ENCODE data around the gene GSK3B. TPM values are rescaled to one million over a fixed set of nuclear protein-coding genes. Genes with fewer than 3 reads are reported as not detected.

The GSK3B gene
- total RNA-seq, 4 donors from 2014 or later = 34.6 to 65.2 (median 42.6) TPM

- TF ChIP-seq CTCF (IDR thresholded peaks at IDR 0.05) = no peak
- TF ChIP-seq POLR2A (IDR thresholded peaks at IDR 0.05) = no peak
- H3K36me3 ChIP-seq = no peaks in the 10 kb centered on the region
- no peaks in the 10 kb centered on the region for H3K9me3 ChIP-seq
- H3K27me3 ChIP-seq = no peaks in the 10 kb centered on the region
- no peak for DNase-seq
- H3K4me3 ChIP-seq = no peak overlapping the region
- no peak overlapping the region for H3K27ac ChIP-seq
- H3K4me1 ChIP-seq = no peaks in the 10 kb centered on the region
These were observed 258.7 kb downstream of the GSK3B start for GRCh38 chr3:119835556-119835955.

- no peaks in the 10 kb centered on the region for H3K27me3 ChIP-seq
These were observed 259.4 kb downstream of the GSK3B start for GRCh38 chr3:119834754-119835370.

GRCh38 chr3:119831941-119832371, 262.3 kb downstream of the GSK3B start:
- H3K27me3 ChIP-seq = no peaks in the 10 kb centered on the region
- no peak overlapping the region for H3K4me3 ChIP-seq
- no peaks in the 10 kb centered on the region for H3K9me3 ChIP-seq
- H3K4me1 ChIP-seq = no peaks in the 10 kb centered on the region
- TF ChIP-seq POLR2A (IDR thresholded peaks at IDR 0.05) (no peak), CTCF (IDR thresholded peaks at IDR 0.05) (no peak)
- H3K36me3 ChIP-seq = no peaks in the 10 kb centered on the region
- no peak overlapping the region for H3K27ac ChIP-seq
- no peak for DNase-seq

More at GRCh38 chr3:119834754-119835370, 259.4 kb downstream of the GSK3B start:
- no peak for DNase-seq
- TF ChIP-seq POLR2A (IDR thresholded peaks at IDR 0.05) (no peak), CTCF (IDR thresholded peaks at IDR 0.05) (no peak)
- Histone ChIP-seq H3K36me3 (no peaks in the 10 kb centered on the region), H3K4me1 (no peaks in the 10 kb centered on the region), H3K9me3 (no peaks in the 10 kb centered on the region), H3K27ac (no peak overlapping the region), H3K4me3 (no peak overlapping the region)

GRCh38 chr3:119831022-119831421, 263.2 kb downstream of the GSK3B start:
- TF ChIP-seq CTCF (IDR thresholded peaks at IDR 0.05) (peak in 3 of 6 experiments; percentile 15 to 25 (median 22)), POLR2A (IDR thresholded peaks at IDR 0.05) (no peak)
- Histone ChIP-seq H3K36me3 (peaks cover 0 to 5% (median 0%) of the 10 kb centered on the region in 3 donors), H3K27ac (no peak overlapping the region), H3K4me3 (no peak overlapping the region), H3K4me1 (peaks cover 0 to 6% (median 0%) of the 10 kb centered on the region in 4 donors), H3K9me3 (no peaks in the 10 kb centered on the region), H3K27me3 (no peaks in the 10 kb centered on the region)
- DNase-seq = no peak

GRCh38 chr3:119829420-119829819, 264.8 kb downstream of the GSK3B start:
- no peak for DNase-seq
- TF ChIP-seq POLR2A (IDR thresholded peaks at IDR 0.05) (no peak), CTCF (IDR thresholded peaks at IDR 0.05) (no peak)
- H3K9me3 ChIP-seq = no peaks in the 10 kb centered on the region
- H3K4me1 ChIP-seq = peaks cover 0 to 6% (median 0%) of the 10 kb centered on the region in 4 donors
- peaks cover 0 to 10% (median 0%) of the 10 kb centered on the region in 3 donors for H3K36me3 ChIP-seq
- no peaks in the 10 kb centered on the region for H3K27me3 ChIP-seq
- H3K27ac ChIP-seq = no peak overlapping the region
- no peak overlapping the region for H3K4me3 ChIP-seq
